RWPE2 (cell line): ENCODE data around the gene KATNAL2.

Experiments used
- ATAC-seq: fragments of 200-7000 bp; cut with Tn5 transposase; 3 replicates; pipeline ENCODE4 v1.9.1; 2021; ENCODE audit warnings: low read depth
- DNase-seq: peaks from one replicate; pipeline ENCODE4 v3.0.0-alpha.2; 2020; ENCODE audit warnings: low spot score
- H3K27ac ChIP-seq: fragments of 450-650 bp; 2 replicates; pipeline ENCODE4 v1.5.1; 2017; ENCODE audit warnings: mild to moderate bottlenecking; ENCODE audit not compliant: poor library complexity, severe bottlenecking
- H3K27me3 ChIP-seq: fragments of 250-450 bp; sonication (Bioruptor Pico); 2 replicates; pipeline ENCODE4 v1.5.1; 2021; ENCODE audit warnings: mild to moderate bottlenecking, moderate library complexity; ENCODE audit not compliant: insufficient read depth, poor library complexity, severe bottlenecking
- H3K36me3 ChIP-seq: fragments of 250-450 bp; sonication (Bioruptor Pico); 2 replicates; pipeline ENCODE4 v1.5.1; 2020; ENCODE audit warnings: low read depth, mild to moderate bottlenecking, moderate library complexity
- H3K4me1 ChIP-seq: fragments of 250-450 bp; sonication (Bioruptor Pico); 2 replicates; pipeline ENCODE4 v1.5.1; 2021; ENCODE audit warnings: mild to moderate bottlenecking, moderate library complexity; ENCODE audit not compliant: insufficient read depth, poor library complexity, severe bottlenecking
- H3K4me3 ChIP-seq: fragments of 250-450 bp; sonication (Bioruptor Pico); 2 replicates; pipeline ENCODE4 v1.5.1; 2021; ENCODE audit warnings: mild to moderate bottlenecking, moderate library complexity; ENCODE audit not compliant: severe bottlenecking
- H3K9me3 ChIP-seq: fragments of 250-450 bp; sonication (Bioruptor Pico); 2 replicates; pipeline ENCODE4 v1.5.1; 2021; ENCODE audit warnings: mild to moderate bottlenecking, moderate library complexity; ENCODE audit not compliant: severe bottlenecking
- CTCF ChIP-seq: fragments of 450-650 bp; IDR thresholded peaks from one replicate; pipeline ENCODE4 v1.5.1; 2017; ENCODE audit warnings: mild to moderate bottlenecking, moderate library complexity; ENCODE audit not compliant: poor library complexity, severe bottlenecking

KATNAL2 gene

DNA sequence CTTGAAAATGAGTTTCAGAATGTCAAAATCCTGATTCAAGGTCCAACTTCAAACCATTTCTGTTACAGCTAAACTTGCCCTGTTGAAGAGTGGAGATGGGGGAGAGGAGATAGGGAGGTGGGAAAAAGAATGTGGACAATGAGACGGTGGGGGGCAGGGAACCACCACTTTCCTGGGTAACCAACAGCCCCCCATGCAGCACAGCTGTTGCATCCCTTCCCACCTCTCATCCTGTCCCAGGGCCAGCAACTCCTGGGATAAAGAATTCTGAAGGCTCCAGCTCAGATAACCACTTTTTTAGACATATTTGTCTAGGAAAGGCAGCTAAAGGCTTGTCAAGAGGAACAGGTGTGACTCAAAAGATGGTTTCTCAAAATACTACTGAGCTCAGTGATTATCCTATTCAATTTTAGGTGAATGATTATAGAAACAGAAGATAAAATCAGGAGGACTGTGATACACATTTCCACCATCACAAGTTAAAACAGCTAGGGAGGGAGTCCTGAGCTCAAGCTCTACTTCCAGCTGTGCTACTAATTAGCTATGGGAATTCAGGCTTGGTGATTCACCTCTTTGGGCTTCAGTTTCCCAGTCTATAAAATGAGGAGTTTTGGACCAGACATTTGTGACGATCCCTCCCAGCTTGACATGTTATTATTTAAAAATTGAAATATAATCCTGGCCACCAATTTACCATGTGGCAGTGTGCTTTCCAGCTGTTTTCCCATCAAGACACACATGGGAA lies 196.6 kb downstream of the KATNAL2 start:
- ATAC-seq: no peak
- Histone ChIP-seq H3K4me1 (no peaks in the 10 kb centered on the region), H3K27me3 (no peaks in the 10 kb centered on the region), H3K9me3 (no peaks in the 10 kb centered on the region), H3K27ac (no peak overlapping the region), H3K36me3 (peaks cover 37% of the 10 kb centered on the region), H3K4me3 (no peak overlapping the region)
- no peak for DNase-seq
- TF ChIP-seq CTCF: no peak

- H3K36me3 ChIP-seq: peaks cover 37% of the 10 kb centered on the region
Observed at GRCh38 chr18:47115205-47115604, 197.8 kb downstream of the KATNAL2 start.

DNA sequence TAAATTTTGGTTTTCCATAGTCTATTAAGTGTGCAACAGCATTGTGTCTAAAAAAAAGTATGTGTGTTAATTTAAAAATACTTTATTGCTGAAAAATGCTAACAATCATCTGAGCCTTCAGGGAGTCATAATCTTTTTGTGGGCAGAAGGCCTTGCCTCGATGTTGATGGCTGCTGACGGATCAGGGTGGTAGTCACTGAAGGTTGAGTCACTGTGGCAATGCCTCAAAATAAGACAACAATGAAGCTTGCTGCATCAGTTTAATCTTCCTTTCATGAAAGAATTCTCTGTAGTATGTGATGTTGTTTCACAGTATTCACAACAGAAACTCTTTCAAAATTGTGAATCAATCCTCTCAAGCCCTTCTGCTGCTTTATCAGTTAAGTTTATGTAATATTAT lies 201.6 kb downstream of the KATNAL2 start:
- DNase-seq (no peak), ATAC-seq (no peak)
- Histone ChIP-seq H3K36me3 (peaks cover 19% of the 10 kb centered on the region), H3K27ac (no peak overlapping the region), H3K4me3 (no peak overlapping the region), H3K9me3 (no peaks in the 10 kb centered on the region), H3K27me3 (no peaks in the 10 kb centered on the region), H3K4me1 (no peaks in the 10 kb centered on the region)
- no peak for TF ChIP-seq CTCF

More at GRCh38 chr18:47115205-47115604, 197.8 kb downstream of the KATNAL2 start:
- no peaks in the 10 kb centered on the region for H3K27me3 ChIP-seq
- no peak for TF ChIP-seq CTCF
- H3K4me1 ChIP-seq: no peaks in the 10 kb centered on the region
- ATAC-seq (no peak), DNase-seq (no peak)
- no peak overlapping the region for H3K4me3 ChIP-seq
- H3K9me3 ChIP-seq: no peaks in the 10 kb centered on the region
- no peak overlapping the region for H3K27ac ChIP-seq

DNA sequence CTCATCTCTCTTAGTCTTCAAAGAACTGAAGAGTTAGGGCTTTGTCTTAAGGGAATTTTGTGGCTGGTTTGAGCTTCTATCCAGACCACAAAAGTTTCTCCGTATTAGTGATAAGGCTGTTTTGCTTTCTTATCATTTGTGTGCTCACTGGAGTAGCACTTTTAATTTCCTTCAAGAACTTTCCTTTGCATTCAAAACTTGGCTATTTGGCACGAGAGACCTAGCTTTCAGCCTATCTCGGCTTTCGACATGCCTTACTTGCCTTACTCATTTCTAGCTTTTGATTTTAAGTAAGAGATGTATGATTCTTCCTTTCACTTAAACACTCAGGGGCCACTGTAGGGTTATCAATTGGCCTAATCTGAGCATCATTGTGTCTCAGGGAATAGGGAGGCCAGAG lies 203.0 kb downstream of the KATNAL2 start:
- no peak for TF ChIP-seq CTCF
- DNase-seq (no peak), ATAC-seq (no peak)
- Histone ChIP-seq H3K9me3 (no peaks in the 10 kb centered on the region), H3K27me3 (no peaks in the 10 kb centered on the region), H3K4me3 (no peak overlapping the region), H3K27ac (no peak overlapping the region), H3K36me3 (peaks cover 11% of the 10 kb centered on the region), H3K4me1 (no peaks in the 10 kb centered on the region)

DNA sequence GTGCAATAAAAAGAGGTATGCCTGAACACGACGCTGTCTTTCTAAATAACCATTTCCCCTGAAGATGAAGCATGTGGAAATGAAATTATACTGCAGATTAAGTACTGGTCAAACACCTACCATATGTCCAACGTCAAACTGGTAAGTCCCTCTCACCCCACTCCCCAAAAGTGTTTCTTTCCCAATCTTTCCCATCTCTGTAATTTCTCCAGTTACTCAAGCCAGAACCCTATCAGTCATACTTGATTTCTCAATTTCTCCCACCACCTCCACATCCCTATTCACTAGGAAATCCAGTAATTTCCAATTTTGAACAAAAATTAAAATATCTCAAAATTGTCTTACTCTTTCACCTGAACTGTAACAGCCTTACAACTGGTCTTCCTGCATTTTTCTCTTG lies 203.7 kb downstream of the KATNAL2 start:
- no peak overlapping the region for H3K4me3 ChIP-seq
- TF ChIP-seq CTCF: no peak
- no peak overlapping the region for H3K27ac ChIP-seq
- no peak for ATAC-seq
- no peaks in the 10 kb centered on the region for H3K27me3 ChIP-seq
- no peak for DNase-seq
- H3K9me3 ChIP-seq: no peaks in the 10 kb centered on the region
- H3K4me1 ChIP-seq: no peaks in the 10 kb centered on the region
- peaks cover 11% of the 10 kb centered on the region for H3K36me3 ChIP-seq
